ENCODE measurements around the gene CSPG5. TPM values are rescaled to one million over a fixed set of nuclear protein-coding genes. Genes with fewer than 3 reads are reported as not detected.

Gene CSPG5, protein sequence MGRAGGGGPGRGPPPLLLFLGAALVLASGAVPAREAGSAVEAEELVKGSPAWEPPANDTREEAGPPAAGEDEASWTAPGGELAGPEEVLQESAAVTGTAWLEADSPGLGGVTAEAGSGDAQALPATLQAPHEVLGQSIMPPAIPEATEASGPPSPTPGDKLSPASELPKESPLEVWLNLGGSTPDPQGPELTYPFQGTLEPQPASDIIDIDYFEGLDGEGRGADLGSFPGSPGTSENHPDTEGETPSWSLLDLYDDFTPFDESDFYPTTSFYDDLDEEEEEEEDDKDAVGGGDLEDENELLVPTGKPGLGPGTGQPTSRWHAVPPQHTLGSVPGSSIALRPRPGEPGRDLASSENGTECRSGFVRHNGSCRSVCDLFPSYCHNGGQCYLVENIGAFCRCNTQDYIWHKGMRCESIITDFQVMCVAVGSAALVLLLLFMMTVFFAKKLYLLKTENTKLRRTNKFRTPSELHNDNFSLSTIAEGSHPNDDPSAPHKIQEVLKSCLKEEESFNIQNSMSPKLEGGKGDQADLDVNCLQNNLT
- 1 to 10 TPM; 2.4 to 2.7 TPM for total RNA-seq
- 4.9 TPM for polyA plus RNA-seq (ENCODE audit: insufficient read depth, low read depth, low replicate concordance)
- long read RNA-seq, donor 1, full-length matches to known transcripts = 1 of 1 reads
- long read RNA-seq, donor 1, partial matches to known transcripts = 0 of 1 reads
- long read RNA-seq, donor 1, other reads (novel, unspliced or antisense) = 0 of 1 reads
- long read RNA-seq, donor 2 = 0 reads

- Histone ChIP-seq H3K4me3 (peak within 1 kb of the TSS; percentile 51 to 64), H3K36me3 (ENCODE audit: low read depth, missing control alignments) (no peaks in the 10 kb centered on the region), H3K9me3 (no peaks in the 10 kb centered on the region), H3K4me1 (peaks cover 7% of the 10 kb centered on the region), H3K27ac (no peak within 1 kb of the TSS), H3K27me3 (no peaks in the 10 kb centered on the region)
- intact Hi-C loops (cut with DNase I; ENCODE audit: low total_unique reads) = no loop called here
- TF ChIP-seq POLR2A (IDR thresholded peaks at IDR 0.05) = no peak
- TF ChIP-seq CTCF (IDR thresholded peaks at IDR 0.05) = no peak
- 4% methylated on average over 76 of the region's 121 CpGs; no CpG with 5 or more reads in 1 of the 2 donors for WGBS, 2 donors
- DNase-seq = no peak
These were observed at the start of gene CSPG5 for GRCh38 chr3:47578691-47579632. TSS of gene CSPG5 (minus strand) at chr3:47578865. CDS start at chr3:47578693, 172 bp downstream.

GRCh38 chr3:47628426-47628825 lies 49.8 kb upstream of the CSPG5 start:
- Histone ChIP-seq H3K4me1 (no peaks in the 10 kb centered on the region), H3K4me3 (no peak overlapping the region), H3K27me3 (no peaks in the 10 kb centered on the region), H3K27ac (no peak overlapping the region), H3K9me3 (no peaks in the 10 kb centered on the region), H3K36me3 (ENCODE audit: low read depth, missing control alignments) (no peaks in the 10 kb centered on the region)
- WGBS, 2 donors = 60 to 77% methylated on average over 6 of the region's 6 CpGs
- intact Hi-C loops (cut with DNase I; ENCODE audit: low total_unique reads) = no loop called here
- TF ChIP-seq POLR2A (IDR thresholded peaks at IDR 0.05) (no peak), CTCF (IDR thresholded peaks at IDR 0.05) (no peak)
- no peak for DNase-seq

- intact Hi-C loops (cut with DNase I; ENCODE audit: low total_unique reads) = no loop called here
These were observed 44.2 kb upstream of the CSPG5 start for GRCh38 chr3:47622671-47623461.

More at GRCh38 chr3:47622671-47623461, 44.2 kb upstream of the CSPG5 start:
- 84 to 89% methylated on average over 3 of the region's 3 CpGs for WGBS, 2 donors
- Histone ChIP-seq H3K27me3 (no peaks in the 10 kb centered on the region), H3K36me3 (ENCODE audit: low read depth, missing control alignments) (no peaks in the 10 kb centered on the region), H3K4me1 (no peaks in the 10 kb centered on the region), H3K4me3 (no peak overlapping the region), H3K27ac (no peak overlapping the region), H3K9me3 (no peaks in the 10 kb centered on the region)
- no peak for DNase-seq
- TF ChIP-seq POLR2A (IDR thresholded peaks at IDR 0.05) (no peak), CTCF (IDR thresholded peaks at IDR 0.05) (no peak)

Data from testis (tissue), 5 donors.